ENCODE results near the gene SRP14. TPM values are rescaled to one million over a fixed set of nuclear protein-coding genes. Genes with fewer than 3 reads are reported as not detected.
"Not testable (repeated sequence)": the region's sequence is repeated elsewhere in the genome, so short reads cannot be mapped to it uniquely, and the experiment has no call there.

SRP14 gene
- total and polyA plus RNA-seq, 3 experiments from 2014 or later = 202 to 835 (median 203) TPM

GRCh38 chr15:40028193-40028592 is 10.8 kb downstream of the SRP14 start:
- no peak overlapping the region for H3K4me3 ChIP-seq (ENCODE audit: low read length)
- no peak overlapping the region for H3K27ac ChIP-seq (ENCODE audit: low read depth, low read length)
- no peaks in the 10 kb centered on the region for H3K4me1 ChIP-seq (ENCODE audit: insufficient read depth, low read length)
- H3K27me3 Mint-ChIP-seq = no peaks in the 10 kb centered on the region
- peaks cover 0 to 77% (median 13%) of the 10 kb centered on the region in 3 donors for H3K36me3 Mint-ChIP-seq
- H3K9me3 Mint-ChIP-seq = no peaks in the 10 kb centered on the region
- no peak for DNase-seq
- H3K4me1 Mint-ChIP-seq = no peaks in the 10 kb centered on the region
- no peak overlapping the region for H3K4me3 Mint-ChIP-seq
- H3K9me3 ChIP-seq (ENCODE audit: low read length) = no peaks in the 10 kb centered on the region
- H3K27me3 ChIP-seq (ENCODE audit: insufficient read depth, low read length, poor library complexity, severe bottlenecking) = no peaks in the 10 kb centered on the region
- H3K27ac Mint-ChIP-seq = peak overlapping the region in 2 of 8 donors; percentile 8 to 24
- ChIA-PET POLR2A (interaction anchor here (1.4 kb wide), 1 partner anchor 10 kb away, joined by 3 read pairs; no protein-coding TSS in a partner anchor), CTCF (interaction anchor here (1.0 to 1.5 kb wide), 2 partner anchors 10 to 247 kb away, joined by 3 to 4 read pairs; partner anchors contain the start of gene SRP14)
- peaks cover 26% of the 10 kb centered on the region for H3K36me3 ChIP-seq (ENCODE audit: insufficient read depth, low read length)

GRCh38 chr15:40016224-40016865 is 22.6 kb downstream of the SRP14 start:
- POLR2A ChIA-PET = no interaction called here
- no peak for DNase-seq

GRCh38 chr15:40014390-40014789 is 24.6 kb downstream of the SRP14 start:
- CTCF ChIA-PET = no interaction called here
- no peaks in the 10 kb centered on the region for H3K27me3 ChIP-seq (ENCODE audit: insufficient read depth, low read length, poor library complexity, severe bottlenecking)
- H3K27ac Mint-ChIP-seq = no peak overlapping the region
- H3K9me3 Mint-ChIP-seq = peaks cover 0 to 9% (median 7%) of the 10 kb centered on the region in 5 donors
- no peak overlapping the region for H3K27ac ChIP-seq (ENCODE audit: low read depth, low read length)
- DNase-seq = no peak
- no peak overlapping the region for H3K4me3 ChIP-seq (ENCODE audit: low read length)
- H3K4me1 Mint-ChIP-seq = no peaks in the 10 kb centered on the region
- H3K36me3 Mint-ChIP-seq = peaks cover 30 to 80% (median 38%) of the 10 kb centered on the region in 3 donors
- no peaks in the 10 kb centered on the region for H3K36me3 ChIP-seq (ENCODE audit: insufficient read depth, low read length)
- H3K27me3 Mint-ChIP-seq = no peaks in the 10 kb centered on the region
- no peaks in the 10 kb centered on the region for H3K4me1 ChIP-seq (ENCODE audit: insufficient read depth, low read length)
- H3K9me3 ChIP-seq (ENCODE audit: low read length) = no peaks in the 10 kb centered on the region
- no peak overlapping the region for H3K4me3 Mint-ChIP-seq
- POLR2A ChIA-PET = no interaction called here

More at GRCh38 chr15:40016224-40016865, 22.6 kb downstream of the SRP14 start:
- H3K27me3 Mint-ChIP-seq = no peaks in the 10 kb centered on the region
- Histone ChIP-seq H3K27ac (ENCODE audit: low read depth, low read length) (no peak overlapping the region), H3K4me1 (ENCODE audit: insufficient read depth, low read length) (no peaks in the 10 kb centered on the region), H3K27me3 (ENCODE audit: insufficient read depth, low read length, poor library complexity, severe bottlenecking) (no peaks in the 10 kb centered on the region), H3K36me3 (ENCODE audit: insufficient read depth, low read length) (peaks cover 8% of the 10 kb centered on the region), H3K4me3 (ENCODE audit: low read length) (no peak overlapping the region), H3K9me3 (ENCODE audit: low read length) (no peaks in the 10 kb centered on the region)
- H3K4me1 Mint-ChIP-seq = no peaks in the 10 kb centered on the region
- no peak overlapping the region for H3K27ac Mint-ChIP-seq
- H3K9me3 Mint-ChIP-seq = peaks cover 0 to 9% (median 7%) of the 10 kb centered on the region in 5 donors
- CTCF ChIA-PET = interaction anchor here (1.1 kb wide), 1 partner anchor 258 kb away, joined by 3 read pairs; no protein-coding TSS in a partner anchor
- H3K36me3 Mint-ChIP-seq = peaks cover 35 to 80% (median 50%) of the 10 kb centered on the region in 3 donors
- H3K4me3 Mint-ChIP-seq = no peak overlapping the region

GRCh38 chr15:40013372-40013771 is 25.6 kb downstream of the SRP14 start:
- H3K36me3 ChIP-seq (ENCODE audit: insufficient read depth, low read length); H3K27ac ChIP-seq (ENCODE audit: low read depth, low read length); H3K4me3 Mint-ChIP-seq; H3K9me3 ChIP-seq (ENCODE audit: low read length); H3K9me3 Mint-ChIP-seq; H3K27me3 Mint-ChIP-seq; CTCF ChIA-PET; POLR2A ChIA-PET; H3K4me1 ChIP-seq (ENCODE audit: insufficient read depth, low read length); H3K4me3 ChIP-seq (ENCODE audit: low read length); H3K27me3 ChIP-seq (ENCODE audit: insufficient read depth, low read length, poor library complexity, severe bottlenecking); DNase-seq; H3K4me1 Mint-ChIP-seq: not testable (repeated sequence)
- Mint-ChIP-seq H3K36me3 (peaks cover 34 to 81% (median 38%) of the 10 kb centered on the region in 3 donors), H3K27ac (peak overlapping the region in 1 of 8 donors; percentile 63)

GRCh38 chr15:40011303-40011702 is 27.7 kb downstream of the SRP14 start:
- ChIA-PET CTCF (no interaction called here), POLR2A (no interaction called here)
- no peak for DNase-seq
- no peaks in the 10 kb centered on the region for H3K4me1 Mint-ChIP-seq
- no peaks in the 10 kb centered on the region for H3K36me3 ChIP-seq (ENCODE audit: insufficient read depth, low read length)
- H3K4me3 ChIP-seq (ENCODE audit: low read length) = no peak overlapping the region
- H3K36me3 Mint-ChIP-seq = peaks cover 38 to 87% (median 39%) of the 10 kb centered on the region in 3 donors
- peaks cover 0 to 9% (median 7%) of the 10 kb centered on the region in 5 donors for H3K9me3 Mint-ChIP-seq
- H3K27me3 ChIP-seq (ENCODE audit: insufficient read depth, low read length, poor library complexity, severe bottlenecking) = no peaks in the 10 kb centered on the region
- no peak overlapping the region for H3K27ac Mint-ChIP-seq
- H3K9me3 ChIP-seq (ENCODE audit: low read length) = no peaks in the 10 kb centered on the region
- H3K27me3 Mint-ChIP-seq = no peaks in the 10 kb centered on the region
- H3K4me3 Mint-ChIP-seq = no peak overlapping the region
- H3K4me1 ChIP-seq (ENCODE audit: insufficient read depth, low read length) = no peaks in the 10 kb centered on the region
- H3K27ac ChIP-seq (ENCODE audit: low read depth, low read length) = no peak overlapping the region

- Histone ChIP-seq H3K27ac (ENCODE audit: low read depth, low read length) (no peak overlapping the region), H3K4me3 (ENCODE audit: low read length) (no peak overlapping the region), H3K27me3 (ENCODE audit: insufficient read depth, low read length, poor library complexity, severe bottlenecking) (no peaks in the 10 kb centered on the region), H3K9me3 (ENCODE audit: low read length) (no peaks in the 10 kb centered on the region), H3K4me1 (ENCODE audit: insufficient read depth, low read length) (no peaks in the 10 kb centered on the region), H3K36me3 (ENCODE audit: insufficient read depth, low read length) (no peaks in the 10 kb centered on the region)
- POLR2A ChIA-PET = no interaction called here
- CTCF ChIA-PET = no interaction called here
- DNase-seq = no peak
- Mint-ChIP-seq H3K4me1 (no peaks in the 10 kb centered on the region), H3K9me3 (peaks cover 0 to 9% (median 7%) of the 10 kb centered on the region in 5 donors), H3K27ac (no peak overlapping the region), H3K27me3 (no peaks in the 10 kb centered on the region), H3K36me3 (peaks cover 33 to 89% (median 42%) of the 10 kb centered on the region in 3 donors), H3K4me3 (no peak overlapping the region)
Observed at GRCh38 chr15:40010686-40011085, 28.3 kb downstream of the SRP14 start.

- H3K36me3 ChIP-seq (ENCODE audit: insufficient read depth, low read length) = peaks cover 7% of the 10 kb centered on the region
- no peaks in the 10 kb centered on the region for H3K9me3 ChIP-seq (ENCODE audit: low read length)
- no peaks in the 10 kb centered on the region for H3K4me1 ChIP-seq (ENCODE audit: insufficient read depth, low read length)
- Mint-ChIP-seq H3K36me3 (peaks cover 14 to 79% (median 35%) of the 10 kb centered on the region in 3 donors), H3K4me3 (no peak overlapping the region), H3K27me3 (no peaks in the 10 kb centered on the region), H3K9me3 (no peaks in the 10 kb centered on the region), H3K4me1 (no peaks in the 10 kb centered on the region), H3K27ac (peak overlapping the region in 1 of 8 donors; percentile 12)
- POLR2A ChIA-PET = no interaction called here
- H3K27me3 ChIP-seq (ENCODE audit: insufficient read depth, low read length, poor library complexity, severe bottlenecking) = no peaks in the 10 kb centered on the region
- H3K27ac ChIP-seq (ENCODE audit: low read depth, low read length) = no peak overlapping the region
- DNase-seq = no peak
- H3K4me3 ChIP-seq (ENCODE audit: low read length) = no peak overlapping the region
- CTCF ChIA-PET = interaction anchor here (1.2 kb wide), 1 partner anchor 15 kb away, joined by 3 read pairs; no protein-coding TSS in a partner anchor
Observed at GRCh38 chr15:40008061-40008765, 30.8 kb downstream of the SRP14 start.

GRCh38 chr15:40006646-40007045 is 32.3 kb downstream of the SRP14 start:
- DNase-seq = no peak
- Histone ChIP-seq H3K4me1 (ENCODE audit: insufficient read depth, low read length) (no peaks in the 10 kb centered on the region), H3K4me3 (ENCODE audit: low read length) (no peak overlapping the region), H3K27ac (ENCODE audit: low read depth, low read length) (no peak overlapping the region), H3K36me3 (ENCODE audit: insufficient read depth, low read length) (peaks cover 11% of the 10 kb centered on the region), H3K9me3 (ENCODE audit: low read length) (no peaks in the 10 kb centered on the region), H3K27me3 (ENCODE audit: insufficient read depth, low read length, poor library complexity, severe bottlenecking) (no peaks in the 10 kb centered on the region)
- H3K4me1 Mint-ChIP-seq = no peaks in the 10 kb centered on the region
- H3K27me3 Mint-ChIP-seq = no peaks in the 10 kb centered on the region
- CTCF ChIA-PET = interaction anchor here (1.2 kb wide), 1 partner anchor 13 kb away, joined by 3 read pairs; no protein-coding TSS in a partner anchor
- H3K9me3 Mint-ChIP-seq = no peaks in the 10 kb centered on the region
- no peak overlapping the region for H3K27ac Mint-ChIP-seq
- POLR2A ChIA-PET = no interaction called here
- H3K4me3 Mint-ChIP-seq = no peak overlapping the region
- H3K36me3 Mint-ChIP-seq = peaks cover 6 to 76% (median 28%) of the 10 kb centered on the region in 3 donors
